Upper lobe of left lung (tissue), 4 donors: ENCODE measurements around the gene ADNP.

Experiments used
- POLR2A ChIP-seq, 4 donors: fragments of 450-650 bp; IDR thresholded peaks; one replicate each; pipeline ENCODE4 v1.5.1; 2016 to 2017; ENCODE audit warnings: antibody characterized with exemption in 4 of 4, mild to moderate bottlenecking in 2 of 4
- POLR2AphosphoS5 ChIP-seq, 2 donors: sonication (generic); formaldehyde crosslinking; IDR thresholded peaks; one replicate each; pipeline ENCODE4 v1.5.1; 2017; ENCODE audit warnings: antibody characterized with exemption in 2 of 2
- TF ChIP-seq, protein P1 (sequence below), 6 experiments: fragments of 450-650 bp in 4 of 6; fragments of 200-600 bp in 2 of 6; sonication (generic) in 2 of 6; IDR thresholded peaks; one replicate each; pipeline ENCODE4 v1.5.1; 2016 to 2019; ENCODE audit warnings: antibody characterized with exemption in 6 of 6

DNA sequence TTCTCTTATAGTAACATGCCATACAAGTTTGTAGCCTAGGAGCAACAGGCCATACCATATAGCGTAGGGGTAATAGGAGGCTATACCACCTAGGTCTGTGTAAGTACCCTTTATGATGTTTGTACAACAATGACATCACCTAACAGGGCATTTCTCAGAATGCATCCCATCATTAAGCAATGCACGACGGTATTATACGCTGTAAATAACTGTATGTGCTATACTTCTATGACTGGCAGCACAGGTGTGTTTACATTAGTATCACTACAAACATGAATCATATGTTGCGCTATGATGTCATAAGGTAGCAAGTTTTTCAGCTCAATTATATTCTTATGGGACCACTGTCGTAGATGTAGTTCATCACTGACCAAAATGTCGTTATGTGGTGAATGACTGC lies 31.0 kb downstream of the ADNP start:
- TF ChIP-seq, protein P1, sequence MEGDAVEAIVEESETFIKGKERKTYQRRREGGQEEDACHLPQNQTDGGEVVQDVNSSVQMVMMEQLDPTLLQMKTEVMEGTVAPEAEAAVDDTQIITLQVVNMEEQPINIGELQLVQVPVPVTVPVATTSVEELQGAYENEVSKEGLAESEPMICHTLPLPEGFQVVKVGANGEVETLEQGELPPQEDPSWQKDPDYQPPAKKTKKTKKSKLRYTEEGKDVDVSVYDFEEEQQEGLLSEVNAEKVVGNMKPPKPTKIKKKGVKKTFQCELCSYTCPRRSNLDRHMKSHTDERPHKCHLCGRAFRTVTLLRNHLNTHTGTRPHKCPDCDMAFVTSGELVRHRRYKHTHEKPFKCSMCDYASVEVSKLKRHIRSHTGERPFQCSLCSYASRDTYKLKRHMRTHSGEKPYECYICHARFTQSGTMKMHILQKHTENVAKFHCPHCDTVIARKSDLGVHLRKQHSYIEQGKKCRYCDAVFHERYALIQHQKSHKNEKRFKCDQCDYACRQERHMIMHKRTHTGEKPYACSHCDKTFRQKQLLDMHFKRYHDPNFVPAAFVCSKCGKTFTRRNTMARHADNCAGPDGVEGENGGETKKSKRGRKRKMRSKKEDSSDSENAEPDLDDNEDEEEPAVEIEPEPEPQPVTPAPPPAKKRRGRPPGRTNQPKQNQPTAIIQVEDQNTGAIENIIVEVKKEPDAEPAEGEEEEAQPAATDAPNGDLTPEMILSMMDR (IDR thresholded peaks at IDR 0.05): no peak
- TF ChIP-seq POLR2A (IDR thresholded peaks at IDR 0.05): no peak
- TF ChIP-seq POLR2AphosphoS5 (IDR thresholded peaks at IDR 0.05): no peak
